Measurements from ENCODE around the gene USP20. TPM values are rescaled to one million over a fixed set of nuclear protein-coding genes. Genes with fewer than 3 reads are reported as not detected.

The USP20 gene
- total and polyA plus RNA-seq, 8 donors: 7.3 to 52.1 (median 17.1) TPM

DNA sequence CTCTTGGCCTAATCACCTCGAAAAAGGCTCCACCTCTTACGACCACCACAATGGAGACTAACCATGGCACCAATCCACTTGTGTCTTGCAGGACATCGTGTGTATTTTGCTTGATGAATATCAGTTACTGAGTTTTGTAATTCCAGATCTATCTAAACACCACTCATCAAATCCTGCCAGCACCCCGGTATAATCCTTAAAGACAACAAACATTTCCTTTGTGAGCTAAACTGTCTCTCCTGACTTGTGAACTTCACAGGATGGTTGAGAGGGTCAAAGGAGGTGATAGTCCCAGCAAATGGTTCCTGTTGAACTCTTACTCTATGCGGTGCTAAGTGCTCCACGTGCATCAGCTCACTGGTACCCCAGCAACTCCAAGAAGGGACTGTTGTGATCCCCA is 36.3 kb upstream of the USP20 start:
- peaks cover 4 to 8% (median 7%) of the 10 kb centered on the region in 4 donors for H3K4me1 ChIP-seq
- 36 to 48% (median 39%) methylated on average over 6 of the region's 6 CpGs for WGBS, 5 donors
- H3K36me3 ChIP-seq: no peaks in the 10 kb centered on the region
- intact Hi-C loops (cut with DNase I; ENCODE audit: low total_unique reads): no loop called here
- DNase-seq: no peak
- peaks cover 0 to 18% (median 0%) of the 10 kb centered on the region in 3 donors for H3K27me3 ChIP-seq
- TF ChIP-seq EP300 (IDR thresholded peaks at IDR 0.05) (no peak), POLR2AphosphoS5 (IDR thresholded peaks at IDR 0.05) (no peak), POLR2A (IDR thresholded peaks at IDR 0.05) (no peak)
- TF ChIP-seq, protein P1, sequence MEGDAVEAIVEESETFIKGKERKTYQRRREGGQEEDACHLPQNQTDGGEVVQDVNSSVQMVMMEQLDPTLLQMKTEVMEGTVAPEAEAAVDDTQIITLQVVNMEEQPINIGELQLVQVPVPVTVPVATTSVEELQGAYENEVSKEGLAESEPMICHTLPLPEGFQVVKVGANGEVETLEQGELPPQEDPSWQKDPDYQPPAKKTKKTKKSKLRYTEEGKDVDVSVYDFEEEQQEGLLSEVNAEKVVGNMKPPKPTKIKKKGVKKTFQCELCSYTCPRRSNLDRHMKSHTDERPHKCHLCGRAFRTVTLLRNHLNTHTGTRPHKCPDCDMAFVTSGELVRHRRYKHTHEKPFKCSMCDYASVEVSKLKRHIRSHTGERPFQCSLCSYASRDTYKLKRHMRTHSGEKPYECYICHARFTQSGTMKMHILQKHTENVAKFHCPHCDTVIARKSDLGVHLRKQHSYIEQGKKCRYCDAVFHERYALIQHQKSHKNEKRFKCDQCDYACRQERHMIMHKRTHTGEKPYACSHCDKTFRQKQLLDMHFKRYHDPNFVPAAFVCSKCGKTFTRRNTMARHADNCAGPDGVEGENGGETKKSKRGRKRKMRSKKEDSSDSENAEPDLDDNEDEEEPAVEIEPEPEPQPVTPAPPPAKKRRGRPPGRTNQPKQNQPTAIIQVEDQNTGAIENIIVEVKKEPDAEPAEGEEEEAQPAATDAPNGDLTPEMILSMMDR (IDR thresholded peaks at IDR 0.05): no peak
- H3K9me3 ChIP-seq: no peaks in the 10 kb centered on the region
- H3K27ac ChIP-seq: no peak overlapping the region
- H3K4me3 ChIP-seq: no peak overlapping the region

DNA sequence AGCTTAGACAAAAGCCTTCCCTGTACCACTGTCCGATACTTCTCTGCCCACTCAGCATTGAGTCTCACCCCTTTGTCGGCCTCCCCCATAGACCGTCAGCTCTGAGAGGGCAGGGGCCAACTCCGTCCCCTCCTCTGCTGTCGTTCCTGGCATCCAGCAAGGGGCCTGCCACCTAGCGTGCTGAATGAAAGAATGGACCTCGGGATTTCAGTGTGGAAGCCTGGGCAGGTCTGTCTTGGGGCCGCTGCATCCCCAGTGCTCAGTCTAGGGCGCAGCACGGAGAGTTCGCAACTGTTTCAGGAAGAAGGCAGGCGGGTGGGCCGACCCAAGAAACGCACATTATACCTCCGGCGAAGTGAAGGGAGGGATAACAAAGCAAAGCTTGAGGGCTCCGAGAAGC is 33.8 kb upstream of the USP20 start:
- Histone ChIP-seq H3K4me3 (no peak overlapping the region), H3K27me3 (no peaks in the 10 kb centered on the region), H3K36me3 (peaks cover 0 to 9% (median 2%) of the 10 kb centered on the region in 4 donors), H3K9me3 (no peaks in the 10 kb centered on the region), H3K27ac (no peak overlapping the region), H3K4me1 (peaks cover 9 to 33% (median 19%) of the 10 kb centered on the region in 4 donors)
- intact Hi-C loops (cut with DNase I; ENCODE audit: low total_unique reads): no loop called here
- no peak for TF ChIP-seq EP300 (IDR thresholded peaks at IDR 0.05)
- no peak for TF ChIP-seq POLR2AphosphoS5 (IDR thresholded peaks at IDR 0.05)
- TF ChIP-seq, protein P1 (IDR thresholded peaks at IDR 0.05): no peak
- no peak for TF ChIP-seq POLR2A (IDR thresholded peaks at IDR 0.05)
- no peak for DNase-seq
- 74 to 82% (median 78%) methylated on average over 17 of the region's 17 CpGs for WGBS, 5 donors

DNA sequence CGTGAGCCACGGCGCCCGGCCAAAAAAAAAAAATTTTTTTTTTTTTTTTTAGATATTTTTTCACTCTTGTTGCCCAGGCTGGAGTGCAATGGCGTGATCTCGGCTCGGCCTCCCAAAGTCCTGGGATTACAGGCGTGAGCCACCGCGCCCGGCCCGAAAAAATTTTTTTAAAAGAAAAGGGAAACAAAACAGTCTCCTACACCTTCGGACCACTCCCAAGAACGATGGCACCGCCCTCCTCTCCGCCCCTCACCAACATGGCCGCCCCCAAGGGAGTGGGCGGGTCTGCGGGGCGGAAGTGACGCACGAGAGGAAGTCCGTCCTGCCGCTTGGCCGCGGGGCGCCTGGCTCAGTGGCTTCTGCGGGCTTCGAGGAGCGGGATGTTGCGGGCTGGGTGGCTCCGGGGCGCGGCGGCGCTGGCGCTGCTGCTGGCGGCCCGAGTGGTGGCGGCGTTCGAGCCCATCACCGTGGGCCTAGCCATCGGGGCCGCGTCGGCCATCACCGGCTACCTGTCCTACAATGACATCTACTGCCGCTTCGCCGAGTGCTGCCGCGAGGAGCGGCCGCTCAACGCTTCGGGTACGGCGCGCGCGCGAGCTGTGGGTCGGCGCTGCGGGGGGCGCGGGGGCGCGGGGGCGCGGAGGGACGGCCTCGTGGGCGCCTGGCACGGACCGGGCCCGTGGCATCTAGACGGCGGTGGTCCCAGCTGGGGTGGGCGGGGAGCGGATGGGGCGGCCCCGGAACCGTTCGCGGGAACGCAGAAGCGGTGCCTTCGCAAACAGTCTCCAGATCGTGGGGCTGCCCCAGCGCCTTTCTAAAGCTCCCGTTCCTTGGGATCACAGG is 32.2 kb upstream of the USP20 start, which contains the start of gene TOR1B:
Gene TOR1B, plus strand, starts transcription at position 352 of the 843 bp plus-strand sequence. Its CDS starts 29 bp downstream, at position 381.
- peak within 1 kb of the TSS; percentile 90 to 95 (median 91) for H3K27ac ChIP-seq
- H3K4me1 ChIP-seq: peaks cover 9 to 40% (median 22%) of the 10 kb centered on the region in 4 donors
- H3K4me3 ChIP-seq: peak within 1 kb of the TSS; percentile 83 to 99 (median 92)
- TF ChIP-seq, protein P1 (IDR thresholded peaks at IDR 0.05): no peak
- TF ChIP-seq POLR2A (IDR thresholded peaks at IDR 0.05) (peak in 1 of 4 donors; percentile 62), POLR2AphosphoS5 (IDR thresholded peaks at IDR 0.05) (peak; percentile 83 to 95 (median 91)), EP300 (IDR thresholded peaks at IDR 0.05) (no peak)
- no peaks in the 10 kb centered on the region for H3K27me3 ChIP-seq
- WGBS, 5 donors: 0 to 1% (median 0%) methylated on average over 36 to 93 of the region's 93 CpGs
- intact Hi-C loops (cut with DNase I; ENCODE audit: low total_unique reads): no loop called here
- peak; percentile 94 to 98 for DNase-seq
- H3K9me3 ChIP-seq: no peaks in the 10 kb centered on the region
- peaks cover 9 to 20% (median 18%) of the 10 kb centered on the region in 4 donors for H3K36me3 ChIP-seq

DNA sequence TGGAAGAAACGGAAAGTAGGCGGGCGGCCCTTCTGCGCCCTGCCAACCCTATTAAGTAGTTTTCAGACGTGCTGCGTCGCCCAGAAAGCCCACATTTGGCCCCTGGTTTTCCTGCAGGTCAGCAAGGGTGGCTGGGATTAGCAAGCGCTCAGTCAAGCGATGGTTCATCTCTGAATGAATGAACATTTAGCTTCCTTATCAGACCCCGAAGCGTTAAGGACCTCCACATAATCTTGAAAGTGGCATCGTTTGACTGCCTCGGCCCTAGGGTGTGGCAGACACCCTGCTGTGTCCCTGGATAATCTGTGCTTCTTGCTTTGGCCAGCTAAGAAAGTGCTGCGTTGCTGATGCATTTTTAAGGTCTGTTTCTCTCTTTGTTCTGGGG is 31.6 kb upstream of the USP20 start:
- Histone ChIP-seq H3K4me1 (peaks cover 9 to 40% (median 22%) of the 10 kb centered on the region in 4 donors), H3K27me3 (no peaks in the 10 kb centered on the region), H3K27ac (peak overlapping the region; percentile 90 to 95 (median 91)), H3K4me3 (peak overlapping the region; percentile 83 to 99 (median 92)), H3K9me3 (no peaks in the 10 kb centered on the region), H3K36me3 (peaks cover 9 to 25% (median 22%) of the 10 kb centered on the region in 4 donors)
- intact Hi-C loops (cut with DNase I; ENCODE audit: low total_unique reads): no loop called here
- DNase-seq: no peak
- TF ChIP-seq POLR2A (IDR thresholded peaks at IDR 0.05): no peak
- TF ChIP-seq, protein P1 (IDR thresholded peaks at IDR 0.05): no peak
- no peak for TF ChIP-seq EP300 (IDR thresholded peaks at IDR 0.05)
- no peak for TF ChIP-seq POLR2AphosphoS5 (IDR thresholded peaks at IDR 0.05)
- 0 to 2% (median 1%) methylated on average over 14 of the region's 14 CpGs for WGBS, 5 donors

Measured in stomach (tissue), 9 donors.